ENCODE measurements around the gene ZNF587B.
"Not testable (repeated sequence)": the region's sequence is repeated elsewhere in the genome, so short reads cannot be mapped to it uniquely, and the experiment has no call there.

GRCh38 chr19:57862351-57862750 is 32.3 kb downstream of the ZNF587B start:
- not testable (repeated sequence) for TF ChIP-seq BACH2 (CRISPR knock-in tag; IDR thresholded peaks at IDR 0.05; ENCODE audit: borderline replicate concordance); SNAI2 (CRISPR knock-in tag; IDR thresholded peaks at IDR 0.05); RARB (CRISPR knock-in tag; IDR thresholded peaks at IDR 0.05); CSRNP3 (CRISPR knock-in tag; IDR thresholded peaks at IDR 0.05); OSR1 (CRISPR knock-in tag; IDR thresholded peaks at IDR 0.05); PATZ1 (CRISPR knock-in tag; IDR thresholded peaks at IDR 0.05; ENCODE audit: borderline replicate concordance); ARNTL (CRISPR knock-in tag; IDR thresholded peaks at IDR 0.05; ENCODE audit: borderline replicate concordance, low read depth); ZFP3 (CRISPR knock-in tag; IDR thresholded peaks at IDR 0.05)

Measured in SK-N-SH treated with all-trans-retinoic acid at 6 μM for 48 hours (cell line).